Effector memory CD4-positive, alpha-beta T cell (primary cell): Measurements from ENCODE around the gene AGAP3.
A peak's percentile ranks its signal among the peaks of the same experiment; 100 is the strongest.

Experiments
- DNase-seq, 3 donors: peaks; one replicate each; pipeline ENCODE4 v3.0.0-alpha.2; 2020
- H3K27ac ChIP-seq: 2 replicates; pipeline ENCODE4 v1.7.0; 2013; ENCODE audit warnings: mild to moderate bottlenecking, low read length, moderate library complexity; ENCODE audit not compliant: insufficient read depth, poor library complexity, severe bottlenecking
- H3K27me3 ChIP-seq: replicated peaks from 2 replicates; pipeline ENCODE4 v1.7.0; 2013; ENCODE audit warnings: mild to moderate bottlenecking, low read length; ENCODE audit not compliant: insufficient read depth, control insufficient read depth, poor library complexity, severe bottlenecking
- H3K36me3 ChIP-seq: 2 replicates; pipeline ENCODE4 v1.7.0; 2013; ENCODE audit warnings: mild to moderate bottlenecking, low read length, moderate library complexity; ENCODE audit not compliant: control insufficient read depth, insufficient read depth
- H3K4me1 ChIP-seq: 2 replicates; pipeline ENCODE4 v1.7.0; 2013; ENCODE audit warnings: low read length, mild to moderate bottlenecking; ENCODE audit not compliant: control insufficient read depth, insufficient read depth, poor library complexity, severe bottlenecking
- H3K4me3 ChIP-seq: 2 replicates; pipeline ENCODE4 v1.7.0; 2013; ENCODE audit warnings: low read length, low read depth, mild to moderate bottlenecking; ENCODE audit not compliant: insufficient read depth, poor library complexity, severe bottlenecking
- H3K9me3 ChIP-seq: 2 replicates; pipeline ENCODE4 v1.7.0; 2013; ENCODE audit warnings: mild to moderate bottlenecking, low read length, moderate library complexity; ENCODE audit not compliant: control insufficient read depth

AGAP3 gene

GRCh38 chr7:151073990-151074389, 12.3 kb upstream of the AGAP3 start:
- Histone ChIP-seq H3K4me3 (no peak overlapping the region), H3K4me1 (no peaks in the 10 kb centered on the region), H3K9me3 (no peaks in the 10 kb centered on the region), H3K36me3 (peaks cover 66% of the 10 kb centered on the region), H3K27ac (no peak overlapping the region), H3K27me3 (no peaks in the 10 kb centered on the region)
- DNase-seq, result no peak

GRCh38 chr7:151074817-151075661, 11.2 kb upstream of the AGAP3 start:
- DNase-seq, result no peak
- H3K36me3 ChIP-seq, result peaks cover 56% of the 10 kb centered on the region
- H3K4me1 ChIP-seq, result peaks cover 8% of the 10 kb centered on the region
- H3K27me3 ChIP-seq, result no peaks in the 10 kb centered on the region
- no peaks in the 10 kb centered on the region for H3K9me3 ChIP-seq
- no peak overlapping the region for H3K4me3 ChIP-seq
- no peak overlapping the region for H3K27ac ChIP-seq

- Histone ChIP-seq H3K9me3 (no peaks in the 10 kb centered on the region), H3K36me3 (peaks cover 50% of the 10 kb centered on the region), H3K27ac (no peak overlapping the region), H3K27me3 (no peaks in the 10 kb centered on the region), H3K4me1 (peaks cover 9% of the 10 kb centered on the region), H3K4me3 (no peak overlapping the region)
- no peak for DNase-seq
These were observed 10.7 kb upstream of the AGAP3 start for GRCh38 chr7:151075662-151075971.

GRCh38 chr7:151075978-151076426, 10.3 kb upstream of the AGAP3 start:
- no peak overlapping the region for H3K4me3 ChIP-seq

GRCh38 chr7:151076863-151077704, 9.2 kb upstream of the AGAP3 start:
- Histone ChIP-seq H3K9me3 (no peaks in the 10 kb centered on the region), H3K4me3 (no peak overlapping the region), H3K27ac (no peak overlapping the region), H3K4me1 (peaks cover 23% of the 10 kb centered on the region), H3K27me3 (no peaks in the 10 kb centered on the region), H3K36me3 (peaks cover 38% of the 10 kb centered on the region)
- DNase-seq, result no peak

More at GRCh38 chr7:151075978-151076426, 10.3 kb upstream of the AGAP3 start:
- Histone ChIP-seq H3K27ac (no peak overlapping the region), H3K27me3 (no peaks in the 10 kb centered on the region), H3K36me3 (peaks cover 46% of the 10 kb centered on the region), H3K4me1 (peaks cover 13% of the 10 kb centered on the region), H3K9me3 (no peaks in the 10 kb centered on the region)
- DNase-seq, result no peak

- Histone ChIP-seq H3K27me3 (no peaks in the 10 kb centered on the region), H3K9me3 (no peaks in the 10 kb centered on the region), H3K4me1 (peaks cover 30% of the 10 kb centered on the region), H3K36me3 (peaks cover 37% of the 10 kb centered on the region), H3K4me3 (no peak overlapping the region), H3K27ac (no peak overlapping the region)
- no peak for DNase-seq
These were observed 8.5 kb upstream of the AGAP3 start for GRCh38 chr7:151077705-151078232.

GRCh38 chr7:151078233-151079040, 7.8 kb upstream of the AGAP3 start:
- peaks cover 30% of the 10 kb centered on the region for H3K4me1 ChIP-seq
- H3K4me3 ChIP-seq, result no peak overlapping the region
- no peak overlapping the region for H3K27ac ChIP-seq
- no peaks in the 10 kb centered on the region for H3K9me3 ChIP-seq
- no peaks in the 10 kb centered on the region for H3K27me3 ChIP-seq
- H3K36me3 ChIP-seq, result peaks cover 37% of the 10 kb centered on the region
- DNase-seq, result no peak

- H3K4me1 ChIP-seq, result peaks cover 38% of the 10 kb centered on the region
- H3K27me3 ChIP-seq, result no peaks in the 10 kb centered on the region
- H3K36me3 ChIP-seq, result peaks cover 30% of the 10 kb centered on the region
- H3K9me3 ChIP-seq, result no peaks in the 10 kb centered on the region
- no peak for DNase-seq
- H3K4me3 ChIP-seq, result peak overlapping the region; percentile 93
- H3K27ac ChIP-seq, result peak overlapping the region; percentile 89
These were observed 6.9 kb upstream of the AGAP3 start for GRCh38 chr7:151079199-151079910.

- H3K9me3 ChIP-seq, result no peaks in the 10 kb centered on the region
- H3K4me3 ChIP-seq, result peak overlapping the region; percentile 93
- peaks cover 23% of the 10 kb centered on the region for H3K36me3 ChIP-seq
- no peaks in the 10 kb centered on the region for H3K27me3 ChIP-seq
- H3K27ac ChIP-seq, result peak overlapping the region; percentile 89
- no peak for DNase-seq
- H3K4me1 ChIP-seq, result peaks cover 38% of the 10 kb centered on the region
These were observed 6.2 kb upstream of the AGAP3 start for GRCh38 chr7:151080067-151080521.
